Measurements from ENCODE around the gene CRY2. TPM values are rescaled to one million over a fixed set of nuclear protein-coding genes. Genes with fewer than 3 reads are reported as not detected.

Gene CRY2
- total and polyA plus RNA-seq, 2 experiments from 2014 or later, result 28.3 to 50.5 TPM

DNA sequence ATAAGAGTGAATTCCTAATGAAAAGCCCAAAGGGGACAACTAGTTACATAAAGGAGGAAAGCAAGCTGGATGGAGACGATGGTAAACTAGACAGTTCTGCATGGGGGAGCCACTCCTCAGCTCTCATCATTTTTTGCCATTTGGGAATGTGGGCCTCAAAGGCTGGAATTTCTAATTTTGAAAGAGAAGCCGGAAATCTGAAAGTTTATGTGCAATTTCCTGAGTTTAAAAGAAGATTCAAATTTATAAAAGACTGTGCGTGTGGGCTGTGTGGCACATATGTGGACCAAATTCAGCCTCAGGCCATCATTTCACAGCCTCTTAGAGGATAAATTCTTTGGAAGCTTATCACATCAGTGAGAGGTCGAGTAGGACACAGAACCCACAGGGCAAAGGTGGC lies 18.3 kb upstream of the CRY2 start:
- no peaks in the 10 kb centered on the region for H3K9me3 ChIP-seq (ENCODE audit: low read depth)
- H3K27me3 ChIP-seq, result no peaks in the 10 kb centered on the region
- H3K4me1 ChIP-seq (ENCODE audit: low read depth), result peaks cover 2% of the 10 kb centered on the region
- no peak overlapping the region for H3K4me3 ChIP-seq
- no peak for DNase-seq (ENCODE audit: low read depth in 1 of 2, low spot score in 1 of 2)
- no peak overlapping the region for H3K27ac ChIP-seq
- no peaks in the 10 kb centered on the region for H3K36me3 ChIP-seq
- TF ChIP-seq, protein P1, sequence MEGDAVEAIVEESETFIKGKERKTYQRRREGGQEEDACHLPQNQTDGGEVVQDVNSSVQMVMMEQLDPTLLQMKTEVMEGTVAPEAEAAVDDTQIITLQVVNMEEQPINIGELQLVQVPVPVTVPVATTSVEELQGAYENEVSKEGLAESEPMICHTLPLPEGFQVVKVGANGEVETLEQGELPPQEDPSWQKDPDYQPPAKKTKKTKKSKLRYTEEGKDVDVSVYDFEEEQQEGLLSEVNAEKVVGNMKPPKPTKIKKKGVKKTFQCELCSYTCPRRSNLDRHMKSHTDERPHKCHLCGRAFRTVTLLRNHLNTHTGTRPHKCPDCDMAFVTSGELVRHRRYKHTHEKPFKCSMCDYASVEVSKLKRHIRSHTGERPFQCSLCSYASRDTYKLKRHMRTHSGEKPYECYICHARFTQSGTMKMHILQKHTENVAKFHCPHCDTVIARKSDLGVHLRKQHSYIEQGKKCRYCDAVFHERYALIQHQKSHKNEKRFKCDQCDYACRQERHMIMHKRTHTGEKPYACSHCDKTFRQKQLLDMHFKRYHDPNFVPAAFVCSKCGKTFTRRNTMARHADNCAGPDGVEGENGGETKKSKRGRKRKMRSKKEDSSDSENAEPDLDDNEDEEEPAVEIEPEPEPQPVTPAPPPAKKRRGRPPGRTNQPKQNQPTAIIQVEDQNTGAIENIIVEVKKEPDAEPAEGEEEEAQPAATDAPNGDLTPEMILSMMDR (IDR thresholded peaks at IDR 0.05; ENCODE audit: low read depth, low read length), result no peak

DNA sequence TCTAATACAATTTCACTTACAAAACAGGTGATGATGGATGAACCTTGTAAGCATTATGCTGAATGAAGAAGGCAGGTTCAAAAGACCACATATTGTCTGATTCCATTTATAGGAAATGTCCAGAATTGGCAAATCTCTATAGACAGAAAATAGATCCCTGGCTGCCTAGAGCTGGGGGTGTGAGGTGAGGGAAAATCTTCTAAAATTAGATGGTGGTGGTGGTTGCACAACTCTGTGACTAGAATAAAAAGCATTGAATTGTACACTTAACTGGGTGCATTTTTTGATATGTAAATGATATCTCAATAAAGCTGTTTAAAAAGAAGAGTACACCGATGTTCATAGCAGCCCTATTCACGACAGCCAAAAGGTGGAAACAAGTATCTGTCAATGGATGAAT lies 16.7 kb upstream of the CRY2 start:
- no peaks in the 10 kb centered on the region for H3K9me3 ChIP-seq (ENCODE audit: low read depth)
- no peak overlapping the region for H3K27ac ChIP-seq
- TF ChIP-seq, protein P1 (IDR thresholded peaks at IDR 0.05; ENCODE audit: low read depth, low read length), result no peak
- peaks cover 1% of the 10 kb centered on the region for H3K27me3 ChIP-seq
- no peaks in the 10 kb centered on the region for H3K36me3 ChIP-seq
- no peak for DNase-seq (ENCODE audit: low read depth in 1 of 2, low spot score in 1 of 2)
- H3K4me1 ChIP-seq (ENCODE audit: low read depth), result no peaks in the 10 kb centered on the region
- no peak overlapping the region for H3K4me3 ChIP-seq

DNA sequence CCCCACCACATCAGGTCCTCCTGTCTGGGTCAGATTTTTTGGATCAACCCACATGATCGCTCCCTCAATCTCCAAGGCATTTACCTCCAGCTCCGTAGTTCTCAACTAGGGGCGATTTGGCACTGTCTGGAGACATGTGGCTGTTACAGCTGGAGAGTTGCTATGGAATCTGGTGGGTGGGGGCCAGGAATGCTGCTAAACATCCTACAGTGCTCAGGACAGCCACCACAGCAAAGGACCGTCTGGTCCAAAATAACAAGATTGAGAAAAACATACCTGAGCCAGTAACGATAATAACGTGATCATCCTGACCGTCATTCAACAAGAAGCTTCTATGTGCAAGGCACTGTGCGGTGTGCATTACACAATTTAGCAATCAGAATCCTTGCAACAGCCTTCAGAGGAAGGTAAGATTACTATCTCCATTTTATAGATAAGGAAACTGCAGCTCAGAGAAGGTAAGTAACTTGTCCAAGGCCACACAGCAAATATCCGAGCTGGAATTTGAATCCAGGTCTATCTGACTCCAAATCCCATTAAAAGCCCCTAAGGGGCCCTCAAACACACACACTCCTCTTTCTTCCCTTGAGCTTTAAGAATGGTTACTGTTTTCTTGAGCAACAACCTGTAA lies 14.3 kb upstream of the CRY2 start:
- no peak for DNase-seq (ENCODE audit: low read depth in 1 of 2, low spot score in 1 of 2)
- H3K27me3 ChIP-seq, result peaks cover 4% of the 10 kb centered on the region
- H3K36me3 ChIP-seq, result no peaks in the 10 kb centered on the region
- no peaks in the 10 kb centered on the region for H3K4me1 ChIP-seq (ENCODE audit: low read depth)
- H3K9me3 ChIP-seq (ENCODE audit: low read depth), result no peaks in the 10 kb centered on the region
- H3K4me3 ChIP-seq, result no peak overlapping the region
- no peak overlapping the region for H3K27ac ChIP-seq
- TF ChIP-seq, protein P1 (IDR thresholded peaks at IDR 0.05; ENCODE audit: low read depth, low read length), result no peak

DNA sequence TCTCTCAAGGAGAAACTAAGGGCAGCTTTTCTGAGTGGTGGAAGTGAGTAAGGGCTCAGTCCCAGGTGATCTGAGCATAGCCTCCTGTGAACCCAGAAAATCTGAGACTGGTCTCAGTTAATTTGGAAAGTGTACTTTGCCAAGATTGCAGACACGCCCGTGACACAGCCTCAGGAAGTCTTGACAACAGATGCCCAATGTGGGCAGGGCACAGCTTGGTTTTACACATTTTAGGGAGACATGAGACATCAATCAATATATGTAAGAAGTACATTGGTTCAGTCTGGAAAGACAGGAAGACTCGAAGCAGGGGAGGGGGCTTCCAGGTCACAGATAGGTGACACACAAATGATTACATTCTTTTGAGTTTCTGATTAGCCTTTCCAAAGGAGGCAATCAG lies 13.5 kb upstream of the CRY2 start:
- peaks cover 4% of the 10 kb centered on the region for H3K27me3 ChIP-seq

DNA sequence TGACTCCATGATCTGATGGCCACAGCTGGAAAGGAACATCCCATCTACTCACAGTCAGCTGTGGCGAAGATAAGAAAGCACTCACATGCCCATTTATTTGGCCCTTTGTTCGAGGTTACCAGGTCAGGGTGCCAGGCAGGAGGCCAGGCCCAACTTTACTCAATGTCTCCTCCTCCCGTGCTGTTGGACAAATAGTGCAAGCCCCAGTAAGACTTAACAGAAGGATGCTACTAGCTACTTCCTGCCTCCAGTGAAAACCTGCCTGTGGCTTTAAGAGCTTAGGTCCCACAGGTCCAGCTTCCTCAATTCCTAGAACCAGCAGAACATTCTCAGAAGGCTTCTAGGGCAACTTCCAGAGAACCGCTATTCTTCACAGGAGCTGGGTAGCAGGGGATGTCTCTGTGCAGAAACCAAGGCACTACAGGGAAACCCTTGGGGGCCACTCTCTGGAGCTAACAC lies 12.9 kb upstream of the CRY2 start:
- no peaks in the 10 kb centered on the region for H3K36me3 ChIP-seq
- H3K27me3 ChIP-seq, result peaks cover 4% of the 10 kb centered on the region
- TF ChIP-seq, protein P1 (IDR thresholded peaks at IDR 0.05; ENCODE audit: low read depth, low read length), result no peak
- H3K4me3 ChIP-seq, result no peak overlapping the region
- DNase-seq (ENCODE audit: low read depth in 1 of 2, low spot score in 1 of 2), result no peak
- no peak overlapping the region for H3K27ac ChIP-seq
- no peaks in the 10 kb centered on the region for H3K4me1 ChIP-seq (ENCODE audit: low read depth)
- H3K9me3 ChIP-seq (ENCODE audit: low read depth), result no peaks in the 10 kb centered on the region

More for the DNA sequence above, 13.5 kb upstream of the CRY2 start:
- Histone ChIP-seq H3K4me1 (ENCODE audit: low read depth) (no peaks in the 10 kb centered on the region), H3K36me3 (no peaks in the 10 kb centered on the region), H3K27ac (no peak overlapping the region), H3K4me3 (no peak overlapping the region), H3K9me3 (ENCODE audit: low read depth) (no peaks in the 10 kb centered on the region)
- TF ChIP-seq, protein P1 (IDR thresholded peaks at IDR 0.05; ENCODE audit: low read depth, low read length), result no peak
- no peak for DNase-seq (ENCODE audit: low read depth in 1 of 2, low spot score in 1 of 2)
